Neural cell (in vitro differentiated cells): ENCODE results near the gene ETV7.

Source experiments
- EZH2 ChIP-seq: fragments of 200-600, 300-800 bp; shearing (Covaris generic), sonication (generic); IDR thresholded peaks from 2 replicates; pipeline ENCODE4 v1.6.1; 2014; ENCODE audit warnings: antibody characterized with exemption, low read length, borderline replicate concordance, mild to moderate bottlenecking; ENCODE audit not compliant: insufficient read depth, poor library complexity, severe bottlenecking
- REST ChIP-seq: IDR thresholded peaks from 2 replicates; pipeline ENCODE4 v1.6.1; 2012; ENCODE audit warnings: borderline replicate concordance
- SMC3 ChIP-seq: fragments of 450-650 bp; conservative IDR thresholded peaks from 2 replicates; pipeline ENCODE4 v1.6.1; 2014; ENCODE audit warnings: antibody characterized with exemption, mild to moderate bottlenecking, moderate library complexity; ENCODE audit not compliant: poor library complexity
- TF ChIP-seq, protein P1 (sequence below): fragments of 450-650 bp; IDR thresholded peaks from 2 replicates; pipeline ENCODE4 v1.5.1; 2014; ENCODE audit warnings: antibody characterized with exemption, mild to moderate bottlenecking, moderate library complexity; ENCODE audit not compliant: poor library complexity, severe bottlenecking

GRCh38 chr6:36386495-36387439 lies 702 bp downstream of the ETV7 start:
- TF ChIP-seq, protein P1, sequence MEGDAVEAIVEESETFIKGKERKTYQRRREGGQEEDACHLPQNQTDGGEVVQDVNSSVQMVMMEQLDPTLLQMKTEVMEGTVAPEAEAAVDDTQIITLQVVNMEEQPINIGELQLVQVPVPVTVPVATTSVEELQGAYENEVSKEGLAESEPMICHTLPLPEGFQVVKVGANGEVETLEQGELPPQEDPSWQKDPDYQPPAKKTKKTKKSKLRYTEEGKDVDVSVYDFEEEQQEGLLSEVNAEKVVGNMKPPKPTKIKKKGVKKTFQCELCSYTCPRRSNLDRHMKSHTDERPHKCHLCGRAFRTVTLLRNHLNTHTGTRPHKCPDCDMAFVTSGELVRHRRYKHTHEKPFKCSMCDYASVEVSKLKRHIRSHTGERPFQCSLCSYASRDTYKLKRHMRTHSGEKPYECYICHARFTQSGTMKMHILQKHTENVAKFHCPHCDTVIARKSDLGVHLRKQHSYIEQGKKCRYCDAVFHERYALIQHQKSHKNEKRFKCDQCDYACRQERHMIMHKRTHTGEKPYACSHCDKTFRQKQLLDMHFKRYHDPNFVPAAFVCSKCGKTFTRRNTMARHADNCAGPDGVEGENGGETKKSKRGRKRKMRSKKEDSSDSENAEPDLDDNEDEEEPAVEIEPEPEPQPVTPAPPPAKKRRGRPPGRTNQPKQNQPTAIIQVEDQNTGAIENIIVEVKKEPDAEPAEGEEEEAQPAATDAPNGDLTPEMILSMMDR: no peak
- TF ChIP-seq REST: no peak
- TF ChIP-seq EZH2: no peak
- no peak for TF ChIP-seq SMC3
